ENCODE results near the gene CSK. TPM values are rescaled to one million over a fixed set of nuclear protein-coding genes. Genes with fewer than 3 reads are reported as not detected.
A peak's percentile ranks its signal among the peaks of the same experiment; 100 is the strongest.

CSK gene
- total and polyA plus RNA-seq, 2 of the 8 experiments (the other 6 are each of a cell fraction or from before 2014, with no cell fraction given), result 13.7 to 50.2 TPM

DNA sequence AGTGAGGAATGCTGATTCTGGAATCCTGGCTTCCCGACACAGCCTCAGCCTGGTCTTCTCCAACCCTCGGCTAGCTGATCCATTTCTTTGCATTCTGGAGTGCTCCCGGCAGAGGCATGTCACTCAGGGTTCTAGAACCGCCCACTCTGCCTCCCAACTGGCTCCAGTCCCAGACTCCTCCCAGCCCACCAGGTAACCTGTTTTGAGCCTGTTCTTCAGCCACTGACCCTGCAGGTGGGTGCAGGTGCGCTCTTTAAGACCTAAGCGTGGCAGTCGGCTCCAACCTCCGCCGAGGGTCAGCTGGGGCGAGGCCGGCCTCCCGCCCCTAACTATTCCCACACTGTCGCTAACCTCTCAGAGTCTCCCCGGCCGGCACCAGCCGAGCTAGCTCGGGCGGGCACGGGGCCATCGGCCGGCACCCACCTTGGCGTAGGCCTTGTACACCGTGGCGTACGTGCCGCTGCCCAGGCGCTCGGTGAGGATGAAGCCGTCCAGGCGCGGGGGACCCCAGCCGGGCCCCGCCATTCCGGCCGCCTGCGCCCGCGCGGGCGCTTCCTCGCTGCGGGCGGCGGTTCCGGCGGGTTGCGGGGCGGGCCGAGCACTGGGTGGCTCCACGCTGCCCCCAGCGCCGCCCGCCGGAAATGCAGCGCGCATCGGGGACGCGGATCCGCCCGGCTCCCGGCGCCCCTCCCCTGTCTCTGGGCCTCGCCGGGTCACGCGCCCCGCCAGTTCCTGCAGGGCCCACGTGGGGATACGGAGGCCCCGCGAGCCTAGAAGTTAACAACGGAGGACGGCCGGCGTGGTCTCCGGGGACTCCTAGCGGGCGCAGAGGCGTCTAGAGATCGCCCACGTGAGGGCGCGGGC is 60.9 kb downstream of the CSK start, which contains the start of gene ULK3:
Gene ULK3 (minus strand): TSS at position 576 of the 864 bp plus-strand sequence. CDS start 51 bp downstream, at position 525.
- H4K91ac ChIP-seq (replicated peaks; ENCODE audit: insufficient read length, low read length), result peak within 1 kb of the TSS; percentile 100
- H3K23me2 ChIP-seq (ENCODE audit: low read depth, low read length), result peaks cover 7% of the 10 kb centered on the region; the same call in 1 of the 2 replicates
- H3K79me2 ChIP-seq (ENCODE audit: control insufficient read depth in 1 of 2, insufficient read depth in 2 of 2, low read length in 2 of 2), result no peaks in the 10 kb centered on the region
- H3K56ac ChIP-seq (replicated peaks; ENCODE audit: insufficient read length, low read depth, low read length), result peak within 1 kb of the TSS; percentile 92
- 0 out of 2 replicates have a peak, but pooled peaks cover 2% of the 10 kb centered on the region for H3K79me1 ChIP-seq (ENCODE audit: low read depth, low read length)
- no peaks in the 10 kb centered on the region for H3K9me3 ChIP-seq (ENCODE audit: insufficient read depth in 2 of 2, low read depth in 1 of 2, low read length in 1 of 2)
- H3K4me3 ChIP-seq (ENCODE audit: extremely low read depth in 1 of 4, insufficient read depth in 2 of 4, low read depth in 3 of 4, low read length in 4 of 4), result peak within 1 kb of the TSS; percentile 60 to 92 (median 90)
- no peak within 1 kb of the TSS for H3K23ac ChIP-seq (ENCODE audit: insufficient read length)
- no peak within 1 kb of the TSS for H2BK20ac ChIP-seq (ENCODE audit: low read length)
- peaks cover 0 to 13% (median 5%) of the 10 kb centered on the region in 4 experiments; a peak in 5 of 8 replicates for H3K36me3 ChIP-seq (ENCODE audit: control insufficient read depth in 2 of 4, insufficient read depth in 4 of 4, low read length in 3 of 4)
- H3K4me2 ChIP-seq (ENCODE audit: insufficient read depth in 1 of 2, low read depth in 2 of 2, low read length in 2 of 2), result peak within 1 kb of the TSS; percentile 75 to 88
- no peak within 1 kb of the TSS for H2BK120ac ChIP-seq (replicated peaks; ENCODE audit: low read depth, low read length)
- H4K20me1 ChIP-seq (replicated peaks in 1 of 2; ENCODE audit: control insufficient read depth in 1 of 2, insufficient read depth in 2 of 2, low read length in 2 of 2), result peaks cover 2 to 4% of the 10 kb centered on the region in 2 experiments
- 1% methylated on average over 59 of the region's 84 CpGs; no CpG with 5 or more reads in 1 of the 2 experiments for WGBS, 2 experiments (ENCODE audit: extremely low coverage in 1 of 2, insufficient coverage in 1 of 2, insufficient read length in 1 of 2, insufficient replicate concordance in 2 of 2, low coverage in 1 of 2, low lambda C conversion rate in 2 of 2, missing lambda C conversion rate in 1 of 2)
- H3K14ac ChIP-seq (ENCODE audit: insufficient read length), result peak within 1 kb of the TSS; percentile 82
- H2BK5ac ChIP-seq (ENCODE audit: low read depth, low read length), result peak within 1 kb of the TSS; percentile 93
- peak within 1 kb of the TSS; percentile 79 to 89 (median 88) for H3K9ac ChIP-seq (replicated peaks in 1 of 4; ENCODE audit: extremely low read depth in 1 of 4, low read depth in 3 of 4, low read length in 3 of 4)
- H4K8ac ChIP-seq (ENCODE audit: extremely low read depth, insufficient read depth, low read length), result peak within 1 kb of the TSS; percentile 97
- H3K27ac ChIP-seq (ENCODE audit: low read depth, low read length), result peak within 1 kb of the TSS; percentile 89
- peak within 1 kb of the TSS; percentile 94 for H4K5ac ChIP-seq (ENCODE audit: insufficient read length, low read depth, low read length)
- H3K4me1 ChIP-seq (replicated peaks in 1 of 4; ENCODE audit: control insufficient read depth in 3 of 4, insufficient read depth in 4 of 4, low read length in 3 of 4), result peaks cover 0 to 13% (median 8%) of the 10 kb centered on the region in 4 experiments; a peak in 6 of 7 replicates
- H3K4ac ChIP-seq (replicated peaks; ENCODE audit: insufficient read length, low read depth, low read length), result peak within 1 kb of the TSS; percentile 91
- peak within 1 kb of the TSS; percentile 90 for H3K18ac ChIP-seq (ENCODE audit: extremely low read depth, low read length)
- DNase-seq (ENCODE audit: low read depth in 1 of 2, low spot score in 2 of 2), result peak; percentile 89 to 95
- POLR2A ChIA-PET (ENCODE audit: partially characterized antibody), result interaction anchor here (0.5 to 4.1 kb wide), 27 partner anchors 10 to 114 kb away, joined by 3 to 23 read pairs (median 3); partner anchors contain the start of genes COX5A, CPLX3, CSK and FAM219B
- H3K27me3 ChIP-seq (replicated peaks in 1 of 4; ENCODE audit: control insufficient read depth in 3 of 4, extremely low read depth in 1 of 4, insufficient read depth in 3 of 4, low read length in 3 of 4), result no peaks in the 10 kb centered on the region
- H2AFZ ChIP-seq (ENCODE audit: low read length), result no peak within 1 kb of the TSS; the same call in 1 of the 2 replicates
- H2AK5ac ChIP-seq (ENCODE audit: low read depth, low read length), result no peak within 1 kb of the TSS
- FAIRE-seq, result peak; percentile 74
- CTCF ChIA-PET (ENCODE audit: partially characterized antibody), result interaction anchor here (0.6 to 2.5 kb wide), 23 partner anchors 9 to 211 kb away, joined by 3 to 24 read pairs (median 4); partner anchors contain the start of gene CPLX3
- H2BK12ac ChIP-seq (ENCODE audit: low read depth, low read length), result 0 out of 2 replicates have a peak within 1 kb of the TSS, but pooled peaks have one; percentile 60
- no peak within 1 kb of the TSS for H2BK15ac ChIP-seq (ENCODE audit: low read length)
- peak; percentile 64; the same call in 1 of the 2 replicates for TF ChIP-seq SP4 (IDR thresholded peaks at IDR 0.05; ENCODE audit: low read length)
- TF ChIP-seq TAF1 (IDR thresholded peaks at IDR 0.05; ENCODE audit: low read depth, low read length), result peak; percentile 80
- no peak for TF ChIP-seq EZH2 (IDR thresholded peaks at IDR 0.05; ENCODE audit: low read depth, low read length, severe bottlenecking)
- no peak for TF ChIP-seq KDM5A (IDR thresholded peaks at IDR 0.05; ENCODE audit: low read length)
- peak; percentile 65 for TF ChIP-seq TAF7 (optimal IDR thresholded peaks at IDR 0.05; ENCODE audit: borderline replicate concordance, low read depth, low read length)
- no peak for TF ChIP-seq POU5F1 (IDR thresholded peaks at IDR 0.05; ENCODE audit: low read depth, low read length)
- TF ChIP-seq CEBPB (IDR thresholded peaks at IDR 0.05; ENCODE audit: low read depth, low read length), result no peak
- no peak for TF ChIP-seq TEAD4 (IDR thresholded peaks at IDR 0.05; ENCODE audit: low read depth, low read length)
- peak; percentile 89; the same call in 1 of the 2 replicates for TF ChIP-seq POLR2AphosphoS5 (IDR thresholded peaks at IDR 0.05; ENCODE audit: low read depth, low read length)
- 0 out of 2 replicates have a peak, but pooled peaks have one; percentile 70 for TF ChIP-seq TCF12 (IDR thresholded peaks at IDR 0.05; ENCODE audit: low read depth, low read length)
- no peak for TF ChIP-seq ZNF274 (IDR thresholded peaks at IDR 0.05; ENCODE audit: borderline replicate concordance, extremely low read depth, low read length)
- no peak for TF ChIP-seq GTF2F1 (IDR thresholded peaks at IDR 0.05; ENCODE audit: borderline replicate concordance, low read depth, low read length)
